CD4-positive, alpha-beta T cell treated with Interleukin-10 for 1 hour (primary cell): ENCODE data around the gene NPEPL1.
"Not testable (repeated sequence)": the region's sequence is repeated elsewhere in the genome, so short reads cannot be mapped to it uniquely, and the experiment has no call there.

Source experiments
- DNase-seq: peaks from one replicate; pipeline ENCODE4 v3.0.0-alpha.2; 2020

Gene NPEPL1

DNA sequence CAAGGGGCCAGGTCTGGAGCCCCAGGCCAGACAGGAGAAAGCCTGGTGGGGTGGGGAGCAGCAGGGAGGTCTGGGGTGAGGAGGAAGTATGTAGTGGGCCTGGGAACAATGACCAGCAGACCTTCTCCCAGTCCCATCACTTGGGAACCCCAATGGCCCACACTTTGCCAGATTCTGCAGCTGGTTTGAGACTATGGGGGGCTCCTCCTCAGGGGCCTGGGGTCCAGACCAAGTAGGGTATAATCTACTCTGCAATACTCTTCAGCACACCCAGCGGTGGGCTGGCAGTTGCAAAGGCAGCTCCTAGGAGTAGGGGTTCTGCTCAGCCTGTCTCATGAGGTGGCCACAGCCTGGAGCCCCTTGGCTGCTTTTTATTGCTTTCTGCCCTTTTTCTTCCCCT lies 52.8 kb downstream of the NPEPL1 start:
- no peak for DNase-seq

DNA sequence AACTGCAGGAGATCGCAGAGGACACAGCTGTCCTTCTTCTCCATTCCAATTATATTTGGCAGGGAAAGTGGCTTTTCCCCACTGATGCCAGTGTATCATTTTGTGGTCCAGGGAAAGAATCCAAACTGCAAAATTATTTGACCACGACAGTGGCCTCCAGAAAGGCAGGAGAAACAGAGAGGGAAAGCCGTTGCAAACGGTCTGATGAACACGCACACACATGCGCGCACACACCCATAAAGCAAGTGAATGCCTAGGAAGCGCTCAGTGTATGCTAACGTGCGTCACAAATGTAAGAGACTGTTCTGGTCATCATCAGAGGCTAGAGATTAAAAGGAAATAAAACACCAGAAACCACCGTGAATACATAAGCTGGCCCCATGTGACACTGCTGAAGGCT lies 54.0 kb downstream of the NPEPL1 start:
- DNase-seq: no peak

DNA sequence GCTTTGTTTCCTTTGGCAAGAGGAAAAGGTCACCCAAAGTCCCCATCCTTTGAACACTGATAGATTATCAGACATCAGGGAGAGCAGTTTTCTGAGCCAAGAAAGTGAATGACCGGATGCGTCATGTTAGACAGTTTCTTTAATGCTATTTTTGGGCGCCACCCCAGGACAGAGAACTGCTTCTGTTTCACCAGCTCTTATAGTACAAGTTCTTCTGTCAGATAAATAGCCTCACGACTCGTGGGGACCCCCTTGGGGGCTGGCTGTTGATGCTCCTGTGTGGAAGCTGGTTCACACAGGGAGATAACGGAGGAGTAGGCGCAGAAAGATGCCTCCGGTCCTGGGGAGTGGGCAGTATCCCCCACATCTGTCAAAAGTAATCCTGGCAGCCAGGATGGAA lies 54.6 kb downstream of the NPEPL1 start:
- DNase-seq: no peak

DNA sequence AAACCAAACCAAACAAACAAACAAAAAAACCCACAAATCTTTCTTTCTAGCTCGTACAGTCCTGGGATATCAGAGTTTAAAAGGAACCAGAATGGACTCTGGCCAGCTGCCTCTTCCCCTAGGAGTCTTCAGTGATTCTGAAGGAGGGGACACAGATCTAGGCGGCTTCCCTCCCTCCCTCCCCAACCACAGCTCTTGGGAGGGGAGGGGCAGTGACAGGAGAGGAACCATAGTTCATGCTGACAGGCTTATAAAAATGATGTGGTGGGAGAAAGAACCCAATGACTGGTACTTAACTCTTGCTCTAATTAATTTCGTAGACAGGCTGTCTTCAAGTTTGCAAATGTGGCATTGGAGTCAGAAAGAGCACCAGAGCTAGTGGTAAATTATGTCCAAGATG lies 56.0 kb downstream of the NPEPL1 start:
- no peak for DNase-seq

DNA sequence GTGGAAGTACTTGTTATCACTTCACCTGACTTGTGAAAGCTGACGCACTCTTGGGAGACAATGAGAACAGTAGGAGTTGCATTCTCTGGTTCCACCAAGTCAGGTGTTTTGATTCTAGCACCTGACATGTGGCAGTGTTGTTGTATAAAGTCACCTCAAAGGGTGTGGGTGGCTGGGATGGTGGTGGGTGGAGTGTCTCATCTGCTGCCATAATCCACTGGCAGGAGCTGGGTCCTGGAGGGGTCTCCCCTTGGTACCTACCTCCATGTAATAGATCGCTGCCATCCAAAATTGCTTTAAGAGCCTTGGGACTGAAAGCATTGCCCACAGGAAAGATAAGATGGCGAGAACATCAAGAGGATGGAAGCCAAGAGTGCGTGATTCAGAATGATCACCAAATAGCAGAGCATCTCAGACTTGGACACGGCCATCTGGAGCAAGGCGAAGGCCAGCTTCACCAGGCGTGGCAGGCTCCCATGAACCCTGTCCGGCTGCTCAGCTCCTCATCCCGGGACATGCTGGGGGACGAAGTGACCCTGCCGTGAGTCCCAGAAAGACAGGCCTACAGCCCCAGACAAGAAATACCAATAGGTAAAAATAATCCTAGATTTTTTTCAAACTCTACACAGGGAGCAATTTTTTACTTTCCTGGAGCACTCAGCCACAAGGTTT lies 56.6 kb downstream of the NPEPL1 start:
- no peak for DNase-seq

DNA sequence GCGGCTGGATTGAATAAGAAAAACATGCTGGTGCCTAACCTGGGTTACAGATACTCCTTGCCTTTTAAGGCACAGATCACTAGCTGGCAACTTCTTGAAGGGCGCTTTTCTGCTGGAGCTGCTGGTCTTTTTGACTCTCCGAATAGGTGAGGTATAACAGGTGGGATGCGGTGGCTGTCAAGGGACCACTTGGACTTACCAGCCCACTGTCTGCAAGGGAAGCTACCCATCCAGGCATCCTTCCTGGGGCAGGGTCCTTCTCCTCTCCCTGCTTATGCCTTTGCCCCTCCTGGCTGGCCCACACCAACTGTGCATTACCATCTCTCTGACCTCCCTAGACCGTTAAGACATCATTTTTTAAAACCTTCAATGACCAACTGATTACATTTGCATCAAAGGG lies 57.4 kb downstream of the NPEPL1 start:
- no peak for DNase-seq

DNA sequence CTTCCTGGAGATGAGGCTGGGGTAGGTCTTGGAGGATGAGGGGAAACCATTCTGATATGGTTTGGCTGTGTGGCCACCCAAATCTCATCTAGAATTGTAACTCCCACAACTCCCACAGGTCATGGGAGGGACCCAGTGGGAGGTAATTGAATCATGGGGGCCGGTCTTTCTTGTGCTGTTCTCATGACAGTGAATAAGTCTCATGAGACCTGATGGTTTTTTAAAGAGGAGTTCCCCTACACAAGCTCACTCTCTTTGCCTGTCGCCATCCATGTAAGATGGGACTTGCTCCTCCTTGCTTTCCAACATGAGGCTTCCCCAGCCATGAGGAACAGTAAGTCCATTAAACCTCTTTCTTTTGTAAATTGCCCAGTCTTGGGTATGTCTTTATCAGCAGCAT lies 58.1 kb downstream of the NPEPL1 start:
- DNase-seq: not testable (repeated sequence)

DNA sequence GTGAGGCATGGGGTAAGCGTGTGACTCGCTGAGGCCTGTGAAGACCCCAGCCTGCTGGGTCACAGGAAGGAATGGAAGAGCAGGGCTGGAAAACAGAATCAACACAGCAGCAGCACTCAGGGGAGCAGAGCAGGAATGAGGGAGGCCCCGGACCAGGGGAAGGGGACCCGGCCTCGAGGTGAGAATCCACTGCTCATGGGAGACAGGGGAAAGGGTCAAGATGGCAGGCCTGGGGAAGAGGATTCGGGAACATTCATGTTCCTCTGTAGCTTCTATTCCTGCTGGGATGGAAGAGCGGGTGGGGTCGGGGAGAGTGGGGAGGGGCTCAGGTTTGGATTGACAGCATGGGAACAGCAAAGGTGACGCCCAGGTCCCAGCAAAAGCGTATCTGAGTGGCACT lies 59.4 kb downstream of the NPEPL1 start:
- DNase-seq: no peak

DNA sequence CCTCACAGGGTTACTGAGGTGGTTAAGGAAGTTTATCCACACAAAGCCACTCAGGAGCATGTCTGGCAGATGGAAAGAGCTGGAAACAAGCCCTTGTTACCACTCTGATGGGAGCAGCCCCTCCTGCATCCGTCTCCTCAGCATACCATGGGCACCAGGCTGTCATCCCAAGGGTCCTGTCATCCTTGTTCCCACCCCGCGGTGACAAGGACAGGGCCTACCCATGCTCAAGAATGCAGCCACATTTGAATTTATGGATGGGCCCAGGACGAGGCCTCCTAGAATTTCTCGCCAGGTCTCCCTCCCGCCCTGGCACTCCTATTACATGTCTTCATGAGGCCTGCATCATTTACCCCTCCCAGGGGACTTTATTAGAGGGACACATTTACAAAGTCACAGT lies 60.0 kb downstream of the NPEPL1 start:
- no peak for DNase-seq

DNA sequence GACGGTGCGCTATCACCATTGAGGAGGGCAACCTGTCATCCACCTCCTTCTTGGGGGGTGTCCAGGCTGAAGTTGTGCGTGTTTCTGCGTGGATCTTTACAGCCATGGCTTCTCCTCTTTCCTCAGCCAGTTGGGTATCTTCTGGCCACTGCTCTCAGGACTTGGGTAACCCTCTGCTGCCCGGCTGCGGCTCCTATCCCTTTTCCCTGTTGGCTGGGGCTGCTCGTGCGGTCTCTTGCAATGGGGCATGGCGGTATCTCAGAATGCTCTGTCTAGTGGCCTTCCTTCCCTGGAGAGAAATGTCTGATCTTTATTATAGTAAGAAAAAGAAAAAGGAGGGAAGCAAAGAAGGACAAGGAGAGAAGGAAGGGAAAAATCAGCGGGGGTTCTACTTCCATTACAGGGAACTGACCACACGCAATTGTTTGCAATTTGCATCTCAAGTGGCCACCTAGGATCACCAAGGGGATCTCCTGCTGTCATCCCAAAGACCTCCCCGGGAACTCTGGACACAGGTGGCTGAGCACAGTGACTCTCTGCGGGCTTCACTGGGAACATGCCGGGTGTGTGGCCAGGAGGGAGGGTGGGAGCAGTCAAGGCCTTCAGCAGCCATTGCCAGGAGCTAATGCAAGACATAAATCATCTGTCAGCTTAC lies 60.8 kb downstream of the NPEPL1 start:
- DNase-seq: no peak

DNA sequence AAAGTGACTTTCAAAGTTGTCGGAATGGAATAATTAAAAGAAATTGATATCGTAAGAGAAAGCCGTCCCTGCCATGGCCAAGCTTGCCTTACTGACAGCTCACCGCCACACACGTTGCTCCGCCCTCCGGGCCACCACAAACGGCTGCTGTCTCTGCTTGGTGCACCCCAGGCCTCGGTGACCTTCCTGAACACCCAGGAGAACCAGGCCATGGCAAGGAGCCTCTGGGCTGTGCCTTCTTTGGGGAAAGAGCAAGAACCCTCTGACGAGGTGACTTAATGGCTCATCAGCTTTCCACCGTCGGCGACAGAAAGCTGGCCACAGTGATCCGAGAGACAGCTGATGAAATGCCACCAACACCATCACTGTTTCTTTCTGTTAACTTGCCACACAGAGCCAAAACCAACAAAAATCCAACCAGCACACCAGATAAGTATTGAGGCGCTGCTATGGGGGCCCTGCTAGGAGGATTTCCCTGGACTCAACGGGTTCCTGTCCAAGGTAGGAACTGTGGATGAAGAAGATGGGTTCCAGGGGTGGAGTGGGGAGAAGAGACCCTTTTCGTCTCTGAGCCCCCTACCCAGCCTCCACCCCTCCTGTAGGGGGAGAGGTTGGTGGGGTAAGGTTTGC lies 61.4 kb downstream of the NPEPL1 start:
- DNase-seq: no peak

DNA sequence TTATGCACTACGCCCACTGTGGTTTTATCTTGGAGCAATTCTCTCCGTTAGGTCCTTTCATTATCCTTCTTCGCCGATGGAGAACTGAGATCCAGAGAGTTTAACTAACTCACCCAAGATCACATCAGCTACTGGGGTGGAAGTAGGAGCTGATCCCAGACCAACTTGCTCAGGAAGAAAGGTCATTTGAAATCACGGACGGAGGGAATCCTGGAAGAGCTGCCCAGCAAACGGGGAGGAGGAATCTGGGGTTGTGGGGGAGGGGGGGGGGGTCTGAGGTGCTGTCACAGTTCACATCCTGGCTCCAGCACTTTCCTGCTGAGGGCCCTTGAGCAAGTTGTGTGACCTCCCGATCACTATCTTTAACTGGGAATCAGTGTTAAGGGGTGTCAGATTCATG lies 62.0 kb downstream of the NPEPL1 start:
- no peak for DNase-seq

DNA sequence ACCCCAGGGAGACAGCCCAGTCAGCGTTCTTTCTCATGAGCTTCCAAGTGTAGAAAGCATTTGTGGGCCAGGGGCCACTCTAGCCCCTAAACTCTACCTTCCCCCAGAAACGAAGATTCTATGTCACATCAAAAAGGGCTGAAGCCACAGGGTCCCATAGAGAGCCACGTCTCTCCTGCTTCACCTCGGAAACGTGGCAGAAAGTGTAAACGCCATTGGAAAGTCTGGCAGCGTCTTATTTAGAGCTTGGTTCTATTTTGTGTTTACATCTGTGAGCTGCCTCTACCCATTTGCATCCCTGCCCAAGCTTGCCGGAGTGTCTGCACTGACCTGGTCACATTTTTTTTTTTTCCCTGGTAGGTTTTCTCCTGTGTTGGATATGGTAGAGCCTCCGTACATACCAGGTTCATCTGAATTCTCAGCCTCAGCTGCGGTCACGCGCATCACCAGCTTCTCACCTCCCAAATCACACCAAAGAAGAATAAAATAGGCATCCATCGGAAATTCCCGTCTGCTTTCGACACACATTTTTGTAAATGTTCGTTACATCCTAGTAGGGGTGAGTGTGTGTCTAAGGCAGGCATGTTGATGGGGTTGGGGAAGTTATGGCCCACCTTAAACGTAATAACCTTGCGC lies 62.6 kb downstream of the NPEPL1 start:
- DNase-seq: no peak

DNA sequence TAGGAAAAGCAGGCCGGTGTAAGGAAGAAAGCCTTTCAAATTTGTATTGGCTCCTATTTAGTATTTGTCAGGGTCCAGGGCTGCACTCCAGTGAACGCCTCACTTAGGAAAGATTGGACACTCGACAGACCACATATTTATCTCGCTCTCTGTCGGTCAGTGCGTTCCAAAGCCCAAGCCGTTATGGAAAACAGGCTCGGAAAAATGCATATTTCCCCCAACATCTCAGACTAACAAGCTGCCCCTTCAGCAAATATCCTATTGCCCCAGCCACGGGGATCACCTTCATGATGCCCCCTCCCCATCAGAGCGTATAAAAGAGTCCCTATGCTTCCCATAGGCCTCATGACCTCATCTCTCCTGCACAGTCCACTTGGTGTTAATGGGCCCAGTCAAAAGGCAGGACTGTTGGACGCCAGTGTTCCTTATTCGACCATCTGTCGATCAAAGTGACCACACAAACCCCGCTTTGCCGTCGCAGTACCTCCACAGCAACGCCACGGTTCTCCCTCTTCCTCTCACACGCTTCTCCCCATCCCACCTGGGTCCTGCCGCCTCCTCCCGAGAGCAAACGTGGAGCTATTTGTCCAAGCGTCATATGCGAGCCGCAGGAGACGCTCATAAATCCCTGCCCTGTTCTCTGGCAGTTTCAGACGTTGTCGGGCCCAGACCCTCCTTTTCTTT lies 63.3 kb downstream of the NPEPL1 start:
- DNase-seq: no peak

DNA sequence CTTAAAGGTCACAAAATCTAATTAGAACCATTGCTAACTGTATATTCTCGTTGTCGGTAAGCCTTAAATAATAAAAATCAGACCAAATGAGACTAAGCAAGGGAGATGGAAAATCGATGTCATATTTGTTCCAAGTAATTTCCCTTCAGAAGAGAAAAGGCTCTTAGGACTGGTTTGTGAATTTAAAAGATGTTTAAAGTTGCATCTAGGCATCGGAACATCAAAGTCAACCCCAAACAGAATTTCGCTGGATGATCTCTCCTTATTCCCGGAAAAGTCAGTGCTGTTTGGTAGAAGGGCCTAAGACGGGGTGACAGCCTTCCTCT lies 63.8 kb downstream of the NPEPL1 start:
- DNase-seq: no peak

DNA sequence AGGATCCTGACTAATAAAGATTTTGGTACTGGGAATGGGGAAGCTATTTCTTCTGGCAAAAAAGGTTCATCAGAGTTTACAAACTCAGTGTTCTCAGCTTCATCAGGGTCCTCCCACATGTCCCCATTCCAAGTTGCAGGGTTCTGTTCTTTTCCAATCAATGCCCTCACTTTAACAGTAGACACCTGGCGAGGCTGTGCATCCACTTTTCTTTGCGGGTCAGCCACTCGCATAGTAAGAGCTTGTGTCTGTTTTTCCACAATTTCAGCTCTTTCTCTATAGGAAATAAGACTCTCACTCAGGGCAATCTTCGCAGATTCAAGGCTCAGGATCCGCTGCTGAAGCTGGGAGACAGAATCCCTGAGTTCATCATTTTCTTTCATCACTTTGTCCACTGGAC lies 65.0 kb downstream of the NPEPL1 start:
- DNase-seq: not testable (repeated sequence)

DNA sequence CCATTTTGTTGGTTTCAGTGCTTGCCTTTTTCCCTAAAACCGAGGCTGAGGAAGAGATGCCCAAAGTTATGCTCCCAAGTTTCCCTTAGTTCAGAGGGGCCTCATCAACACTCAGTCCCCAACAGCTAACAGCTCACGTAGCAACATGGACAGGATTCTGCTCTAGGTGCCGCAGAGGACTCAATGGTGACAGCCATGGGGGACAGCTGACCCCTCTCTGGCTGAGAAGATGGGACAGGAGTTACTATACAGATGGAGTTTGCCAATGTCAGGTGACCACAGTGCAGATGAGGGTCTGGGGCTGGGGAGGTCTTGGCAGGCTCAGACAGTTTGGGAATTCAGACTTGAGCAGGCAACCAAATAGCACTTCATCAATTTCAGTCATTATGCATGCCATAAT lies 67.3 kb downstream of the NPEPL1 start:
- no peak for DNase-seq

DNA sequence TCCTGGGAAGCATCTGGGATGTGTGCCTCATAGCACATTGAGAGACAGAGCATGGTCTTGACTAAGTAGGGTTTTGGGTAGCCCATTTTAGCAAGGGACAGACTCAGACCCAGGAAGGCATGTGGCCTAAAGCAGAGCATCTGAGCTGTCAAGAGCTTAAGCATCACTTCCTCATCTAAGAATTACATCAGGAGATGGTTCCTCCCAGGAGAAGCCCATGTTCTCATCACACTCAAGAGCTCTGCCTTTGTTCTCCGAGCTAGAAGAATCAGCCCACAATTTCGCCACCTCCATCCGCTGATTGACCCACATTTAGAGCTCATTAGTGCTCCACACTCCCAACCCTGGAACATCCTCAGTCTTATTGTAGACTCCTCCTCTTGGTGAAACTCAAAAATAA lies 68.3 kb downstream of the NPEPL1 start:
- DNase-seq: no peak

DNA sequence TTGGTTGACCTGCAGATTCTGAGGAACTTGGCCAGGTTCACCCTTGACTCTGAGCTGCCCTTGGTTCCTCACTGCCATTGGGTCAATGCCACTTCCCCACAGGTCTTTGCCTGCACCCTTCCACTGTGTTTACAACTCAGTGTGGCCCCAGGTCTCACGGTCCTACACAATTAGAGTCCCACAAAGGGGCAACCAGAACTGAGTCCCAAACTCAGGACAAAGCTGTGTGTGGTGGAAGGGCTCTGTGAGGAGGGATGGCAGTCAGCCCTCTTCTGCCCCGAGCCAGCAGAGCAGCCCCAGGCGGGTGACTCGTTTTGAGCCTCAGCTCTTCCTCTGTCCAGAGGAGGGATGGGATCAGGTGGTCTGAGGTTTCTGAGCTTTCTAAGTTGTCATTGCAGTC lies 69.5 kb downstream of the NPEPL1 start:
- no peak for DNase-seq

DNA sequence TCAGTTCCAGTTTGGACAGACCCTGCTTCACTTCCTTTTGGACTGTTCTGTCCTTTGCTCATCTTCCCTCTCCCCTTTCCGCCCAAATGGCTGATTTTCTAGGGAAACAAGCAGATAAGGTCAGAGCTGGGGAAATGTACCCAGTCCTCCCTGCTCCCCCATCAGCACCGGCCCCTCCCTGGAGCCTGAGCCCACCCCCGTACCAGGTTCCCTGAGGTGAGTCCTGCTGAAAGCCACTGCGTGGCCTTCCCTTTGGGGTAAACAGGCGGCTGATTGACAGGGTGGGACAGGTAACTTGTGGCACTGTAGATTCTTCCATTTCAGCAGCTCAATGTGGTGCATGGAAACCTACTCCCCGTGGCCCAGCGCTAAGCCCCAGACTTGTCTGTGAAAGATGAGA lies 70.5 kb downstream of the NPEPL1 start:
- no peak for DNase-seq
